Neuronal stem cell (in vitro differentiated cells): Measurements from ENCODE around the gene CLDN18.
A peak's percentile ranks its signal among the peaks of the same experiment; 100 is the strongest.

ENCODE experiments used
- DNase-seq: peaks from one replicate; pipeline ENCODE4 v3.0.0-alpha.2; 2013; ENCODE audit warnings: low spot score
- H2AFZ ChIP-seq: one replicate; pipeline ENCODE4 v1.6.1; 2013; ENCODE audit warnings: mild to moderate bottlenecking, low read length, inconsistent platforms
- H2AK5ac ChIP-seq: 2 replicates; pipeline ENCODE4 v1.6.1; 2013; ENCODE audit warnings: low read depth, mild to moderate bottlenecking, inconsistent platforms, low read length, moderate library complexity, mixed read lengths
- H2BK120ac ChIP-seq: 2 replicates; pipeline ENCODE4 v1.6.1; 2013; ENCODE audit warnings: low read depth, mild to moderate bottlenecking, inconsistent platforms, low read length, moderate library complexity, mixed read lengths
- H2BK12ac ChIP-seq: one replicate; pipeline ENCODE4 v1.6.1; 2013; ENCODE audit warnings: low read length, inconsistent platforms
- H2BK15ac ChIP-seq: 2 replicates; pipeline ENCODE4 v1.6.1; 2013; ENCODE audit warnings: mild to moderate bottlenecking, low read length, inconsistent platforms, mixed read lengths
- H2BK5ac ChIP-seq: one replicate; pipeline ENCODE4 v1.6.1; 2013; ENCODE audit warnings: inconsistent platforms, mild to moderate bottlenecking, low read length, moderate library complexity
- H3K14ac ChIP-seq: one replicate; pipeline ENCODE4 v1.6.1; 2013; ENCODE audit warnings: low read length, inconsistent platforms
- H3K18ac ChIP-seq: 2 replicates; pipeline ENCODE4 v1.6.1; 2013; ENCODE audit warnings: low read length, inconsistent platforms
- H3K23ac ChIP-seq: 2 replicates; pipeline ENCODE4 v1.6.1; 2013; ENCODE audit warnings: low read depth, mild to moderate bottlenecking, mixed read lengths, low read length, inconsistent platforms; ENCODE audit not compliant: poor library complexity
- H3K27ac ChIP-seq: replicated peaks from 3 replicates; pipeline ENCODE4 v1.5.1; 2013; ENCODE audit warnings: low read length, inconsistent platforms
- H3K27me3 ChIP-seq, 3 experiments: 2 replicates each; pipeline ENCODE4 v1.6.1; 2013; ENCODE audit warnings: low read length in 3 of 3, mild to moderate bottlenecking in 2 of 3, inconsistent platforms in 1 of 3, low read depth in 1 of 3, mixed read lengths in 1 of 3, moderate library complexity in 1 of 3; ENCODE audit not compliant: control insufficient read depth in 3 of 3, insufficient read depth in 3 of 3
- H3K36me3 ChIP-seq, 2 donors: replicated peaks in 1 of 2; 2 replicates each; pipeline ENCODE4 v1.6.1; 2013; ENCODE audit warnings: low read length in 2 of 2; ENCODE audit not compliant: control insufficient read depth in 2 of 2, insufficient read depth in 2 of 2
- H3K4ac ChIP-seq: 2 replicates; pipeline ENCODE4 v1.6.1; 2013; ENCODE audit warnings: inconsistent platforms, mild to moderate bottlenecking, low read length, moderate library complexity
- H3K4me1 ChIP-seq, 2 donors: 1 replicate in 1 of 2; 2 replicates in 1 of 2; pipeline ENCODE4 v1.6.1; 2013; ENCODE audit warnings: low read length in 2 of 2, low read depth in 1 of 2; ENCODE audit not compliant: control insufficient read depth in 2 of 2, insufficient read depth in 1 of 2
- H3K4me2 ChIP-seq: one replicate; pipeline ENCODE4 v1.6.1; 2013; ENCODE audit warnings: mild to moderate bottlenecking, low read length, inconsistent platforms; ENCODE audit not compliant: insufficient read depth, poor library complexity, severe bottlenecking
- H3K4me3 ChIP-seq, 2 donors: 2 replicates each; pipeline ENCODE4 v1.5.1; 2013; ENCODE audit warnings: low read length in 2 of 2, mild to moderate bottlenecking in 2 of 2, inconsistent platforms in 1 of 2, moderate library complexity in 1 of 2
- H3K79me1 ChIP-seq: one replicate; pipeline ENCODE4 v1.6.1; 2013; ENCODE audit warnings: low read depth, mild to moderate bottlenecking, inconsistent platforms, low read length, moderate library complexity
- H3K9ac ChIP-seq: one replicate; pipeline ENCODE4 v1.6.1; 2013; ENCODE audit warnings: mild to moderate bottlenecking, low read depth, low read length, inconsistent platforms; ENCODE audit not compliant: poor library complexity
- H3K9me3 ChIP-seq, 2 donors: replicated peaks in 1 of 2; 2 replicates each; pipeline versions ENCODE3 to v1.6.1; 2013; ENCODE audit warnings: low read length in 2 of 2, mild to moderate bottlenecking in 2 of 2, inconsistent platforms in 1 of 2, low read depth in 1 of 2, mixed read lengths in 1 of 2, moderate library complexity in 1 of 2; ENCODE audit not compliant: control insufficient read depth in 2 of 2, insufficient read depth in 1 of 2
- H4K8ac ChIP-seq: one replicate; pipeline ENCODE4 v1.6.1; 2013; ENCODE audit warnings: low read depth, mild to moderate bottlenecking, inconsistent platforms, low read length, moderate library complexity
- H4K91ac ChIP-seq: one replicate; pipeline ENCODE4 v1.6.1; 2013; ENCODE audit warnings: low read length, low read depth, mild to moderate bottlenecking, inconsistent platforms; ENCODE audit not compliant: poor library complexity
- WGBS, 2 donors: extraction: QIAGEN DNeasy Blood & Tissue Kit; methylation state at CpG; one replicate each; pipeline ENCODE4 v1.1.7; 2013; ENCODE audit warnings: missing lambda C conversion rate in 2 of 2, mixed read lengths in 1 of 2; ENCODE audit not compliant: insufficient read length in 2 of 2, insufficient replicate concordance in 1 of 2; ENCODE audit errors: extremely low coverage in 2 of 2; 5-methylcytosine and 5-hydroxymethylcytosine counted together

The CLDN18 gene

DNA sequence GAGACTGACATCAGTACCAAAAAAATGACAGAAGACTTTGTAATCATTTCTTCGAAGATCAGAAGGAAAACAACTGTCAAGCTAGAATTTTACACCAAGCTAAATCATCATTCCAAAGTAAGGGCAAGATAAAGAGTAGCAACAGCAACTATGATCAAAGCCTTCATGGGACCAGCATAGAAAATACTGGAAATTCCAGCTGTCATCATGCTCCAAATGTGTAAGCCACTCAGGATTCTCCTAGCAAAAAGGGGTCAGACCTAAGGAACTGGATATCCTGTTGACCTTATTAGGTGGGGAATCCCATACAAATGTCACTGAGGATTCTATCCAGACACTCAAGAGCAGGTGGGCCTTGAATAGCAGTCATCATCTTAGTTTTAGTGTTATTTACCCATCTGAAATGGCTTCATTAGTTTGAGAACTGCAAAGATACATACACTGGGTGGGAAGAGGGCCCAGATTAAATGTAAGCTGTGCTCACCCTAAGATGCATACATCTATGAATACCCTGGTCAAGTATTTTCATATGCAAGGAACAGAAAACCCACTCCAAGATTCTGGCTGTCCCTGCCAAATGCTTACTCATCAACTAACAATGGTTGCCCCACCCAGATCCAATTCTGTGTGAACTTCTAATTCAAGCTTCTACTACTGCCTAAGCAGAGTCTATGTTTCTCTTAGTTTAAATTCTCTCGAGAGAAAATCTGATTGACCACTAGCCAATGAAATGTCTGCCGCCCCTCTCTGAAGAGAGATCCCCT lies 33.5 kb downstream of the CLDN18 start:
- no peak overlapping the region for H3K4me2 ChIP-seq
- H3K36me3 ChIP-seq, result peaks cover 0 to 6% of the 10 kb centered on the region in 2 donors
- no peak overlapping the region for H2BK12ac ChIP-seq
- no peak overlapping the region for H3K14ac ChIP-seq
- H2AFZ ChIP-seq, result no peak overlapping the region
- H2BK5ac ChIP-seq, result no peak overlapping the region
- H3K18ac ChIP-seq, result no peak overlapping the region
- DNase-seq, result no peak
- no peak overlapping the region for H3K27ac ChIP-seq
- H2BK120ac ChIP-seq, result no peak overlapping the region
- no peak overlapping the region for H3K4me3 ChIP-seq
- H4K91ac ChIP-seq, result no peak overlapping the region
- H3K9me3 ChIP-seq, result no peaks in the 10 kb centered on the region
- H3K4me1 ChIP-seq, result peaks cover 8 to 9% of the 10 kb centered on the region in 2 donors
- H3K23ac ChIP-seq, result no peak overlapping the region
- H3K79me1 ChIP-seq, result no peaks in the 10 kb centered on the region
- H3K27me3 ChIP-seq, result no peaks in the 10 kb centered on the region
- H3K9ac ChIP-seq, result no peak overlapping the region
- H3K4ac ChIP-seq, result no peak overlapping the region
- no peak overlapping the region for H4K8ac ChIP-seq
- no peak overlapping the region for H2AK5ac ChIP-seq
- H2BK15ac ChIP-seq, result no peak overlapping the region
- no CpG with 5 or more reads among the region's 3 CpGs for WGBS, 2 donors

DNA sequence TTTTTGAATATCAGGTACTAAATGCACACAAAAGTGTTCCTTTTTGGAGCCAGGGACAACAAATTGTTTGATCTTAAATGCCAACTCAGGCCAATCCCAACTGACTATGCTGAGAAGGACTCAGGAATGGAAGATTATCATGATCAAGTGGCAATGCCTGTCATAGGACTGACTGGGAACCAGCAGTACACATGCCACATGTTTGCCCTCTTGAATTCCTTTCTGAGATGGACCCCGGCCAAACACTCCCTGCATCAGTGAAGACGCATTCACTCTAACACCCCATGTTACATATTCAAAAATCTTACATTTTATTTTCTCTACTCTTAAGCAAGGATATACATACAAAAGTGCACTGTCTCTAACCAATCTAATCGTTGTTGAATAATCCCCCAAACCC lies 36.1 kb downstream of the CLDN18 start:
- H2BK120ac ChIP-seq, result no peak overlapping the region
- no peak overlapping the region for H4K8ac ChIP-seq
- H2AFZ ChIP-seq, result no peak overlapping the region
- H3K27me3 ChIP-seq, result no peaks in the 10 kb centered on the region
- no peaks in the 10 kb centered on the region for H3K9me3 ChIP-seq
- no peak overlapping the region for H2BK15ac ChIP-seq
- H4K91ac ChIP-seq, result no peak overlapping the region
- H3K27ac ChIP-seq, result no peak overlapping the region
- no peak overlapping the region for H3K4me3 ChIP-seq
- DNase-seq, result no peak
- H3K4me2 ChIP-seq, result no peak overlapping the region
- H3K18ac ChIP-seq, result no peak overlapping the region
- no peak overlapping the region for H3K9ac ChIP-seq
- H2BK12ac ChIP-seq, result no peak overlapping the region
- peaks cover 0 to 16% of the 10 kb centered on the region in 2 donors for H3K36me3 ChIP-seq
- H3K23ac ChIP-seq, result no peak overlapping the region
- no peak overlapping the region for H3K4ac ChIP-seq
- no peaks in the 10 kb centered on the region for H3K79me1 ChIP-seq
- peaks cover 4 to 8% of the 10 kb centered on the region in 2 donors for H3K4me1 ChIP-seq
- H2AK5ac ChIP-seq, result no peak overlapping the region
- no peak overlapping the region for H2BK5ac ChIP-seq
- 100% methylated on average over 1 of the region's 3 CpGs; no CpG with 5 or more reads in 1 of the 2 donors for WGBS, 2 donors
- H3K14ac ChIP-seq, result no peak overlapping the region

DNA sequence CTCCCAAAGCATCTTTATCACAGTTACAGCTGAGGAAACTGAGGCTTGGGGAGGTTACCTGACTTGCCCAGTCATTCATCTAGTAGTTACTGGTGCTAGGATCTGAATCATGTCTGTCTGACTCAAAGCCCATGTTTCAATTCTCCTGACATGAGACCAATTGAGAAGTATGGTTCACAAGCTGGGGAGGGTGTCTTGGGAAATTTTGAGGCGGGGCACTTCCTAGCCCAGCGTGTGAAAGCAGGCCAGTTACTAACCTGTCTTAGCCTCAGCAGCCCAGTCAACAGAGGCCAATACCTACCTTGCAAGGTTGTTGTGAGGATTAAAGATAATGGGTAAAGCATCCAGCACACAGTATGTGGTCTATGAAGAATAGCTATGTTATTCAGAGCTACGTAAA lies 37.0 kb downstream of the CLDN18 start:
- Histone ChIP-seq H3K14ac (no peak overlapping the region), H3K9ac (no peak overlapping the region), H3K27me3 (no peaks in the 10 kb centered on the region), H3K36me3 (peaks cover 0 to 21% of the 10 kb centered on the region in 2 donors), H2AK5ac (no peak overlapping the region), H2BK15ac (no peak overlapping the region), H4K91ac (no peak overlapping the region), H3K4me3 (no peak overlapping the region), H3K4me2 (no peak overlapping the region), H3K4ac (no peak overlapping the region), H2BK12ac (no peak overlapping the region), H2BK120ac (no peak overlapping the region), H3K23ac (no peak overlapping the region), H2AFZ (no peak overlapping the region), H3K18ac (no peak overlapping the region), H4K8ac (no peak overlapping the region), H3K27ac (no peak overlapping the region), H3K79me1 (no peaks in the 10 kb centered on the region), H3K9me3 (no peaks in the 10 kb centered on the region), H3K4me1 (peaks cover 4 to 8% of the 10 kb centered on the region in 2 donors), H2BK5ac (no peak overlapping the region)
- DNase-seq, result no peak
- no CpG with 5 or more reads among the region's 3 CpGs for WGBS, 2 donors

DNA sequence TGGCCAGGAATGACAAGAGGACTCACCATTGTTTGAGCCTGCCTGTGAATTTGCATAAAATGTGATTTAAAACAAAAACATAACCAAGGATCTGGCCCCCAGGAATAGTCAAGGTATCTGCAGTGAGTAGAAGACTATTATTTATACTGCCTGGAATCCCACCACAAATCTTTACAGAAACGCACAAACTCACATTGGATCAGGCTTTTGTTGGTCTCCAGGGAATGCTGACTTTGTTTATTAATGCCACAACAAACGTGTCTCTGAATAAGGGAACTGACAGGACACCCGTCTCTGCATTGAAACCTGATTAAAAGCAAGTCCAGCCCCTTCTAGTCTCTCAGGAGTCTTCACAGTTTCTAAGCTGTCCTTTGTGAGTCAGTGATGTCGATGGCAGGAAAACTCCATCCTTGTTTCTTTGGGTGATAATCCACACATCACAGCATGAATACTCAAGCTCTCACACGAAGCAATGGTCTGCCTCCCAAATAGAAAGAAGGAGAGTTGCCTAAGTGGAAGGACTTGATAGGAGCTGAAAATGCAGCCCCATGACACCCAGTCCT lies 37.7 kb downstream of the CLDN18 start:
- H2BK120ac ChIP-seq, result no peak overlapping the region
- H3K18ac ChIP-seq, result no peak overlapping the region
- H3K4me3 ChIP-seq, result no peak overlapping the region
- no peaks in the 10 kb centered on the region for H3K79me1 ChIP-seq
- no CpG with 5 or more reads among the region's 5 CpGs for WGBS, 2 donors
- no peak overlapping the region for H2AK5ac ChIP-seq
- no peak overlapping the region for H3K4me2 ChIP-seq
- no peaks in the 10 kb centered on the region for H3K27me3 ChIP-seq
- no peak overlapping the region for H4K91ac ChIP-seq
- H3K27ac ChIP-seq, result no peak overlapping the region
- no peak overlapping the region for H2BK12ac ChIP-seq
- H2BK5ac ChIP-seq, result no peak overlapping the region
- H3K14ac ChIP-seq, result no peak overlapping the region
- H4K8ac ChIP-seq, result no peak overlapping the region
- no peak overlapping the region for H2AFZ ChIP-seq
- peaks cover 4 to 8% of the 10 kb centered on the region in 2 donors for H3K4me1 ChIP-seq
- H3K9me3 ChIP-seq, result no peaks in the 10 kb centered on the region
- DNase-seq, result peak; percentile 30
- no peak overlapping the region for H3K9ac ChIP-seq
- peaks cover 0 to 21% of the 10 kb centered on the region in 2 donors for H3K36me3 ChIP-seq
- no peak overlapping the region for H3K23ac ChIP-seq
- H3K4ac ChIP-seq, result no peak overlapping the region
- H2BK15ac ChIP-seq, result no peak overlapping the region
